ENCODE measurements around the gene TBRG1. TPM values are rescaled to one million over a fixed set of nuclear protein-coding genes. Genes with fewer than 3 reads are reported as not detected.

TBRG1 gene
- total and polyA plus RNA-seq, 2 of the 4 experiments (the other 2 are of a cell fraction), result 13.3 to 23.2 TPM

DNA sequence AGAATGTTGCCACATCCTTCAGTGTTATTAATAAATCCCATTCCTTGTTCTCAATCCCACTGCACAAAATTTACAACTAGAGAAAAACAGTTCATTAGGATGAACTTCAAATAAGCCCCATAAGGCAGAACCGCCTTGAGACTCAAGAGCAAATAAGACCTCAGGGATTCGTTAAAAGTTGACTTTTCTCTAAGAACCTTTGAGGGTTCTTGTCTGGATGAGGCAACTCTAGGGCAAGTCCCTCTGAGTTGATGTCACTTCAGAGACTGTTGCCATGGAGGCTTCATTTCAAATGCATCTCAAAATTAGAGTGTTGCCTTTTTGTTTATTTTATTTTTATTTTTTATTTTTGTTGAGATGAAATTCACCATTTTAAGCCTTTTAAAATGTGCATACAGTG lies 31.2 kb upstream of the TBRG1 start:
- ATAC-seq (ENCODE audit: low read depth) (no peak), DNase-seq (no peak)
- Histone ChIP-seq H2BK120ac (ENCODE audit: low read depth, low read length) (no peak overlapping the region), H3K23ac (ENCODE audit: low read depth, low read length) (no peak overlapping the region), H3K27me3 (ENCODE audit: control insufficient read depth, insufficient read depth, low read length) (peaks cover 6% of the 10 kb centered on the region), H3K4ac (ENCODE audit: low read depth, low read length) (no peak overlapping the region), H3K36me3 (ENCODE audit: control insufficient read depth, insufficient read depth, low read length) (no peaks in the 10 kb centered on the region), H3K18ac (ENCODE audit: low read depth, low read length) (no peak overlapping the region), H4K8ac (ENCODE audit: low read depth in 2 of 2, low read length in 2 of 2) (no peak overlapping the region), H3K9me1 (ENCODE audit: insufficient read depth, low read length) (no peaks in the 10 kb centered on the region), H3K4me3 (ENCODE audit: insufficient read depth, low read depth, low read length) (no peak overlapping the region), H2BK15ac (ENCODE audit: low read depth, low read length) (no peak overlapping the region), H3K27ac (ENCODE audit: insufficient read depth, low read length) (no peak overlapping the region), H2AFZ (replicated peaks; ENCODE audit: low read length, poor library complexity) (no peak overlapping the region), H3K4me2 (ENCODE audit: low read depth, low read length) (no peak overlapping the region), H2BK5ac (ENCODE audit: low read depth, low read length, poor library complexity, severe bottlenecking) (no peak overlapping the region), H3K4me1 (ENCODE audit: control insufficient read depth, insufficient read depth, low read length) (no peaks in the 10 kb centered on the region), H2AK5ac (ENCODE audit: low read depth, low read length) (no peak overlapping the region), H2AK9ac (replicated peaks; ENCODE audit: low read depth, low read length, poor library complexity) (no peak overlapping the region), H3K79me1 (ENCODE audit: low read depth in 1 of 2, low read length in 2 of 2) (no peaks in the 10 kb centered on the region), H3K9ac (ENCODE audit: low read depth, low read length) (no peak overlapping the region), H4K91ac (ENCODE audit: insufficient read depth, low read depth, low read length) (no peak overlapping the region), H4K20me1 (ENCODE audit: insufficient read depth, low read length) (no peaks in the 10 kb centered on the region), H4K5ac (ENCODE audit: low read depth, low read length) (no peak overlapping the region), H3K14ac (replicated peaks; ENCODE audit: low read depth, low read length) (no peak overlapping the region), H3K56ac (ENCODE audit: extremely low read depth, insufficient read depth, low read length) (no peak overlapping the region), H2BK20ac (ENCODE audit: low read depth, low read length) (no peak overlapping the region), H3K9me3 (ENCODE audit: control insufficient read depth, insufficient read depth, low read length) (no peaks in the 10 kb centered on the region)
- in situ Hi-C loops (cut with MboI; ENCODE audit: low sequenced_read_pairs) (loop anchor here (25.0 kb wide), 1 partner anchor 529 kb away; no protein-coding TSS in a partner anchor), dilution Hi-C loops (cut with HindIII; ENCODE audit: low sequenced_read_pairs, unreplicated experiment) (no loop called here), intact Hi-C loops (cut with micrococcal nuclease) (no loop called here)
- 80% methylated on average over 1 of the region's 2 CpGs; no CpG with 5 or more reads in 1 of the 2 experiments for WGBS, 2 experiments (ENCODE audit: extremely low coverage in 2 of 2, insufficient read length in 1 of 2)
- BruUV-seq (replicated peaks), result no TSS peak
- ChIA-PET CTCF (no interaction called here), POLR2A (ENCODE audit: unreplicated experiment) (no interaction called here)
- TF ChIP-seq MAFK (IDR thresholded peaks at IDR 0.05; ENCODE audit: low read depth, low read length) (no peak), USF2 (IDR thresholded peaks at IDR 0.05; ENCODE audit: low read depth, low read length) (no peak), CHD1 (IDR thresholded peaks at IDR 0.05; ENCODE audit: low read depth, low read length) (no peak), MAZ (IDR thresholded peaks at IDR 0.05; ENCODE audit: borderline replicate concordance, low read depth, low read length) (no peak), BHLHE40 (IDR thresholded peaks at IDR 0.05; ENCODE audit: low read depth, low read length) (no peak), POLR2A (IDR thresholded peaks at IDR 0.05; ENCODE audit: low read depth, low read length) (no peak), RCOR1 (IDR thresholded peaks at IDR 0.05; ENCODE audit: insufficient replicate concordance, low read length) (no peak), RFX5 (IDR thresholded peaks at IDR 0.05; ENCODE audit: low read depth, low read length) (no peak), SMC3 (IDR thresholded peaks at IDR 0.05; ENCODE audit: low read depth, low read length) (no peak), MXI1 (IDR thresholded peaks at IDR 0.05; ENCODE audit: borderline replicate concordance, low read depth, low read length) (no peak), NFE2L2 (IDR thresholded peaks at IDR 0.05; ENCODE audit: low read depth, low read length) (no peak), CTCF (conservative IDR thresholded peaks at IDR 0.05; ENCODE audit: low read depth, low read length) (no peak)
- TF ChIP-seq, protein P1, sequence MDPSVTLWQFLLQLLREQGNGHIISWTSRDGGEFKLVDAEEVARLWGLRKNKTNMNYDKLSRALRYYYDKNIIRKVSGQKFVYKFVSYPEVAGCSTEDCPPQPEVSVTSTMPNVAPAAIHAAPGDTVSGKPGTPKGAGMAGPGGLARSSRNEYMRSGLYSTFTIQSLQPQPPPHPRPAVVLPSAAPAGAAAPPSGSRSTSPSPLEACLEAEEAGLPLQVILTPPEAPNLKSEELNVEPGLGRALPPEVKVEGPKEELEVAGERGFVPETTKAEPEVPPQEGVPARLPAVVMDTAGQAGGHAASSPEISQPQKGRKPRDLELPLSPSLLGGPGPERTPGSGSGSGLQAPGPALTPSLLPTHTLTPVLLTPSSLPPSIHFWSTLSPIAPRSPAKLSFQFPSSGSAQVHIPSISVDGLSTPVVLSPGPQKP (IDR thresholded peaks at IDR 0.05; ENCODE audit: borderline replicate concordance, low read depth, low read length), result no peak
